Measurements from ENCODE around the gene COMTD1. TPM values are rescaled to one million over a fixed set of nuclear protein-coding genes. Genes with fewer than 3 reads are reported as not detected.

COMTD1 gene
- polyA plus RNA-seq, 1 of the 3 experiments (the other 2 are of a cell fraction): 7.6 TPM

- H3F3A ChIP-seq (replicated peaks; ENCODE audit: insufficient read depth): no peaks in the 10 kb centered on the region
- H2AFZ ChIP-seq (ENCODE audit: low read depth): no peak overlapping the region
- no peak overlapping the region for H3K4me3 ChIP-seq (ENCODE audit: low read depth in 2 of 2, low read length in 1 of 2)
- no peaks in the 10 kb centered on the region for H3K27me3 ChIP-seq (ENCODE audit: insufficient read depth)
- no peak for DNase-seq
- no peak for TF ChIP-seq EP300 (IDR thresholded peaks at IDR 0.05; ENCODE audit: borderline replicate concordance in 1 of 2, low read depth in 1 of 2, low read length in 1 of 2)
- no peak for TF ChIP-seq JUND (IDR thresholded peaks at IDR 0.05)
- TF ChIP-seq, protein P1, sequence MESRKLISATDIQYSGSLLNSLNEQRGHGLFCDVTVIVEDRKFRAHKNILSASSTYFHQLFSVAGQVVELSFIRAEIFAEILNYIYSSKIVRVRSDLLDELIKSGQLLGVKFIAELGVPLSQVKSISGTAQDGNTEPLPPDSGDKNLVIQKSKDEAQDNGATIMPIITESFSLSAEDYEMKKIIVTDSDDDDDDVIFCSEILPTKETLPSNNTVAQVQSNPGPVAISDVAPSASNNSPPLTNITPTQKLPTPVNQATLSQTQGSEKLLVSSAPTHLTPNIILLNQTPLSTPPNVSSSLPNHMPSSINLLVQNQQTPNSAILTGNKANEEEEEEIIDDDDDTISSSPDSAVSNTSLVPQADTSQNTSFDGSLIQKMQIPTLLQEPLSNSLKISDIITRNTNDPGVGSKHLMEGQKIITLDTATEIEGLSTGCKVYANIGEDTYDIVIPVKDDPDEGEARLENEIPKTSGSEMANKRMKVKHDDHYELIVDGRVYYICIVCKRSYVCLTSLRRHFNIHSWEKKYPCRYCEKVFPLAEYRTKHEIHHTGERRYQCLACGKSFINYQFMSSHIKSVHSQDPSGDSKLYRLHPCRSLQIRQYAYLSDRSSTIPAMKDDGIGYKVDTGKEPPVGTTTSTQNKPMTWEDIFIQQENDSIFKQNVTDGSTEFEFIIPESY (IDR thresholded peaks at IDR 0.05; ENCODE audit: borderline replicate concordance, low read depth): no peak
- TF ChIP-seq IRF3 (IDR thresholded peaks at IDR 0.05; ENCODE audit: low read depth, low read length): no peak
- TF ChIP-seq GATA2 (CRISPR knock-in tag; IDR thresholded peaks at IDR 0.05): no peak
- TF ChIP-seq RXRA (IDR thresholded peaks at IDR 0.05; ENCODE audit: borderline replicate concordance, low read depth): no peak
- ChIA-PET POLR2A (no interaction called here), CTCF (no interaction called here)
- no peaks in the 10 kb centered on the region for H3K9me3 ChIP-seq
- WGBS (ENCODE audit: low lambda C conversion rate): 79% methylated on average over 5 of the region's 5 CpGs
- H3K9me2 ChIP-seq: no peaks in the 10 kb centered on the region
- no peak overlapping the region for H3K4me2 ChIP-seq
- no peak overlapping the region for H3K9ac ChIP-seq
- peaks cover 0 to 7% of the 10 kb centered on the region in 2 experiments; a peak in 2 of 4 replicates for H3K4me1 ChIP-seq (ENCODE audit: control insufficient read depth in 1 of 2, insufficient read depth in 2 of 2, low read depth in 1 of 2, low read length in 1 of 2)
- no peaks in the 10 kb centered on the region for H3K79me2 ChIP-seq (ENCODE audit: insufficient read depth)
- no peak overlapping the region for H3K27ac ChIP-seq (ENCODE audit: low read depth in 2 of 2, low read length in 1 of 2)
- H3K36me3 ChIP-seq (replicated peaks in 1 of 2; ENCODE audit: control insufficient read depth in 1 of 2, insufficient read depth in 2 of 2, low read length in 1 of 2): no peaks in the 10 kb centered on the region
- H4K20me1 ChIP-seq (ENCODE audit: insufficient read depth): no peaks in the 10 kb centered on the region
Measured at GRCh38 chr10:75266945-75267344, 31.2 kb upstream of the COMTD1 start.

DNA sequence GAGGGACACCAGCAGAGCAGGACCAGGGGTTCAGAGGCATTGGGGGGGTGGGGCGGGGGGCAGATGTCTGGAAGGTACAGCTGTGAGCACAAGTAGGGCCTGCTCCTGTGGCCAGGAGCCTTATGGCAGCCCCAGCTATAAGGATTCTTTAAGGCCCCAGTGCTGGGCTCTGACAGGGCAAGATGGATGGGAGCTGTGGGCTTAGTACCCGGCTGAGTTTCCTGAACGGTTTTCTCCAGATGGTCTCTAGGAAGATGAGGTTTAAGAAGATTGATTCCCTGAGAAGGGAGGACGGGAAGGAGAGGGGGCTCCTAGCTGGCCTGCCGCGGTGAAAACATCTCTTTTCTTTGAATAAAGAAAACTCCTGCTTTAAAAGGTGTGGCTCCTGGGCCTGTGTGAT is 30.1 kb upstream of the COMTD1 start:
- H3F3A ChIP-seq (replicated peaks; ENCODE audit: insufficient read depth): no peaks in the 10 kb centered on the region
- no peaks in the 10 kb centered on the region for H3K9me3 ChIP-seq
- H3K36me3 ChIP-seq (replicated peaks in 1 of 2; ENCODE audit: control insufficient read depth in 1 of 2, insufficient read depth in 2 of 2, low read length in 1 of 2): no peaks in the 10 kb centered on the region
- no peak for DNase-seq
- H3K4me2 ChIP-seq: no peak overlapping the region
- POLR2A ChIA-PET: no interaction called here
- CTCF ChIA-PET: no interaction called here
- no peaks in the 10 kb centered on the region for H3K27me3 ChIP-seq (ENCODE audit: insufficient read depth)
- no peaks in the 10 kb centered on the region for H3K9me2 ChIP-seq
- H3K9ac ChIP-seq: no peak overlapping the region
- H3K27ac ChIP-seq (ENCODE audit: low read depth in 2 of 2, low read length in 1 of 2): no peak overlapping the region
- 60% methylated on average over 6 of the region's 6 CpGs for WGBS (ENCODE audit: low lambda C conversion rate)
- H4K20me1 ChIP-seq (ENCODE audit: insufficient read depth): no peaks in the 10 kb centered on the region
- H2AFZ ChIP-seq (ENCODE audit: low read depth): no peak overlapping the region
- no peaks in the 10 kb centered on the region for H3K79me2 ChIP-seq (ENCODE audit: insufficient read depth)
- H3K4me3 ChIP-seq (ENCODE audit: low read depth in 2 of 2, low read length in 1 of 2): no peak overlapping the region
- peaks cover 0 to 14% of the 10 kb centered on the region in 2 experiments; a peak in 2 of 4 replicates for H3K4me1 ChIP-seq (ENCODE audit: control insufficient read depth in 1 of 2, insufficient read depth in 2 of 2, low read depth in 1 of 2, low read length in 1 of 2)
- TF ChIP-seq RAD21 (IDR thresholded peaks at IDR 0.05; ENCODE audit: low read length): no peak
- no peak for TF ChIP-seq EZH2phosphoT487 (IDR thresholded peaks at IDR 0.05; ENCODE audit: borderline replicate concordance, low read depth)
- TF ChIP-seq TCF12 (IDR thresholded peaks at IDR 0.05): no peak
- TF ChIP-seq RCOR1 (IDR thresholded peaks at IDR 0.05; ENCODE audit: low read length): no peak
- no peak for TF ChIP-seq NRF1 (IDR thresholded peaks at IDR 0.05; ENCODE audit: low read depth, low read length)
- no peak for TF ChIP-seq IRF3 (IDR thresholded peaks at IDR 0.05; ENCODE audit: low read depth, low read length)
- no peak for TF ChIP-seq PBX3 (IDR thresholded peaks at IDR 0.05)
- no peak for TF ChIP-seq NFIC (IDR thresholded peaks at IDR 0.05; ENCODE audit: borderline replicate concordance)
- TF ChIP-seq FOXJ3 (CRISPR knock-in tag; IDR thresholded peaks at IDR 0.05): no peak
- no peak for TF ChIP-seq RXRA (IDR thresholded peaks at IDR 0.05; ENCODE audit: borderline replicate concordance, low read depth)
- TF ChIP-seq, protein P1 (IDR thresholded peaks at IDR 0.05; ENCODE audit: borderline replicate concordance, low read depth): no peak
- TF ChIP-seq ELF1 (IDR thresholded peaks at IDR 0.05): no peak
- TF ChIP-seq CHD2 (IDR thresholded peaks at IDR 0.05; ENCODE audit: low read length, partially characterized antibody): no peak
- TF ChIP-seq, protein P2, sequence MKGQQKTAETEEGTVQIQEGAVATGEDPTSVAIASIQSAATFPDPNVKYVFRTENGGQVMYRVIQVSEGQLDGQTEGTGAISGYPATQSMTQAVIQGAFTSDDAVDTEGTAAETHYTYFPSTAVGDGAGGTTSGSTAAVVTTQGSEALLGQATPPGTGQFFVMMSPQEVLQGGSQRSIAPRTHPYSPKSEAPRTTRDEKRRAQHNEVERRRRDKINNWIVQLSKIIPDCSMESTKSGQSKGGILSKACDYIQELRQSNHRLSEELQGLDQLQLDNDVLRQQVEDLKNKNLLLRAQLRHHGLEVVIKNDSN (IDR thresholded peaks at IDR 0.05; ENCODE audit: borderline replicate concordance, low read depth): no peak
- no peak for TF ChIP-seq USF2 (IDR thresholded peaks at IDR 0.05; ENCODE audit: borderline replicate concordance, low read depth, low read length)
- no peak for TF ChIP-seq FOSL2 (IDR thresholded peaks at IDR 0.05; ENCODE audit: borderline replicate concordance, low read depth)

Measured in SK-N-SH (cell line).